Stimulated activated naive CD8-positive, alpha-beta T cell treated with anti-CD3 and anti-CD28 coated beads, Interleukin-15, Interleukin-2, amounts not matched to agents 100 ng/mL and 50 ng/mL, for 24 hours (primary cell): ENCODE results near the gene MTIF3.

Experiments
- H3K27ac Mint-ChIP-seq: one replicate; pipeline ENCODE4 v1.8.0; 2021; ENCODE audit warnings: mild to moderate bottlenecking, mixed read lengths
- H3K27me3 Mint-ChIP-seq: one replicate; pipeline ENCODE4 v1.8.0; 2021; ENCODE audit warnings: mixed read lengths
- H3K36me3 Mint-ChIP-seq: one replicate; pipeline ENCODE4 v1.8.0; 2021; ENCODE audit warnings: low read depth, mixed read lengths
- H3K4me1 Mint-ChIP-seq: one replicate; pipeline ENCODE4 v1.8.0; 2021; ENCODE audit warnings: low read depth, mixed read lengths
- H3K4me3 Mint-ChIP-seq: one replicate; pipeline ENCODE4 v1.8.0; 2021; ENCODE audit warnings: mild to moderate bottlenecking, mixed read lengths
- H3K9me3 Mint-ChIP-seq: one replicate; pipeline ENCODE4 v1.8.0; 2021; ENCODE audit warnings: mixed read lengths

Gene MTIF3

GRCh38 chr13:27472441-27472840 lies 22.1 kb upstream of the MTIF3 start:
- Mint-ChIP-seq H3K9me3 (no peaks in the 10 kb centered on the region), H3K4me1 (peaks cover 14% of the 10 kb centered on the region), H3K36me3 (no peaks in the 10 kb centered on the region), H3K27me3 (no peaks in the 10 kb centered on the region), H3K27ac (no peak overlapping the region), H3K4me3 (no peak overlapping the region)

DNA sequence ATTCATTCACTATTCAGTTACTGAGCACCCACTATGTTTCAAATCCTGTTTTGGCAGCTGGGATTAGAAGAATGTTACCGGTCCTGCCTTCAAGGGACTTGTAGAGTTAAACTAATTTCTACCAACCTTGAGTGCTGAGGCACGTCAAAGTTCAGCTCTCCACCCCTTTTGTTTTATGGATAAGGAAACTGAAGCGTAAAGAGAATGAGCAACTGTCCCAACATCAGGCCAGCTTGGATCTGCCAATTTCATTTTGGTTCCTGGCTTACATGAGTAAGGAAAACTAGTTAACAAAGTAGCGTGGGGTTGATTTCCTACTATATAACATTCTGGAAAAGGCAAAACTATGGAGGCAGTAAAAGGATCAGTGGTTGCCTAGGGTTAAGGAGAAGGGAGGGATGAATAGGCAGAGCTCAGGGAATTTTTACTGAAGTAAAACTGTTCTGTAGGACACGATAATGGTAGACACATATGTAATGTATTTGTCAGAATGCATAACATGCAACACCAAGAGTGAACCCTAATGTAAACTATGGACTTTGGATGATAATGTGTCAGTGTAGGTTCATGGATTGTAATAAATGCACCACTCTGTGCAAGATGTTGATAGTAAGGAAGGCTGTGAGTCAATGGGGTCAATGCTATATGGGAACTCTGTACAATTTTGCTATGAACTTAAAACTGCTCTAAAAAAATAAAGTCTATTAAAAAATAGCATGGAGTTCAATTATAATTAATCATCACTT lies 19.9 kb upstream of the MTIF3 start:
- Mint-ChIP-seq H3K27ac (no peak overlapping the region), H3K27me3 (no peaks in the 10 kb centered on the region)

DNA sequence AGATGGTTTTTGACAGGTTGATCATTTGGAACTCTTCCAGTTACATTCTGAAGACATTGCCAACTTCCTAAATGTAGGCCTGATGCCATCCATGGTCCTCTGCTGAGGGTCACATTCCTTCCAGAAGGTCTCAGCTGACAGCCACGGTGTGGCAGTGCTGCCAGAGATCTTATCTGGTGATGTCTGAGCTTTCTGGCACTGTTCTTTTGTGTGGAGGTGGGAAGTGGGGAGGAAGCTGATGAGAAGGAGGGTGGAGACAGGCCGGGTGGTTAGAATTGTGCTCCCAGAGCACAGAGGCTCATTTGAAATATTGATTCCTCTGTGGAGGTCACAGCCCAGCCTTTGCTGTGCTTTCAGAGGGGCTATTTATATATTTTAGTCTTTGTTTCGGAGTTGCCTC lies 16.1 kb upstream of the MTIF3 start:
- Mint-ChIP-seq H3K9me3 (no peaks in the 10 kb centered on the region), H3K4me3 (no peak overlapping the region), H3K27ac (no peak overlapping the region), H3K36me3 (no peaks in the 10 kb centered on the region), H3K4me1 (no peaks in the 10 kb centered on the region), H3K27me3 (no peaks in the 10 kb centered on the region)

More for the DNA sequence above, 19.9 kb upstream of the MTIF3 start:
- Mint-ChIP-seq H3K9me3 (no peaks in the 10 kb centered on the region), H3K4me1 (peaks cover 5% of the 10 kb centered on the region), H3K36me3 (no peaks in the 10 kb centered on the region), H3K4me3 (no peak overlapping the region)

DNA sequence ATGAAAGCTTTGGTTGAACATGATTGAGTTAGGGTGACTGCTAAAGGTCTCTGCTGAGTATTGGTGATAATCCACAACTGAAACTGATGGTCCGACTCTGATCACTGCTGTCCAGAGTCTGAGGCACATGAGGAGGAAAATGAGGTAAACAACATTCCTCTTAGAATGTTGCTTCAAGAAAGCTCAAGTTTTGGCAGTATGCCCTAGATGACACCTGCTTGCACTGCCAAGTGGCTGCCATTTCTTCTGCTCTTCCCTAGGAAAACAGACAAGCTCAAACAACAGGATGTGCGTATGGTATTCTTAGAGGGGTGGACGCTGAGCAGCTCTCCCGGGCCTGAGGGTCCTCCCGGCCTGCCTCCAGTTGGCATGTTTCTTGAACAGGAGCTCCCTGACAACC lies 15.2 kb upstream of the MTIF3 start:
- Mint-ChIP-seq H3K4me3 (no peak overlapping the region), H3K4me1 (no peaks in the 10 kb centered on the region), H3K27me3 (no peaks in the 10 kb centered on the region), H3K36me3 (no peaks in the 10 kb centered on the region), H3K9me3 (no peaks in the 10 kb centered on the region), H3K27ac (no peak overlapping the region)

DNA sequence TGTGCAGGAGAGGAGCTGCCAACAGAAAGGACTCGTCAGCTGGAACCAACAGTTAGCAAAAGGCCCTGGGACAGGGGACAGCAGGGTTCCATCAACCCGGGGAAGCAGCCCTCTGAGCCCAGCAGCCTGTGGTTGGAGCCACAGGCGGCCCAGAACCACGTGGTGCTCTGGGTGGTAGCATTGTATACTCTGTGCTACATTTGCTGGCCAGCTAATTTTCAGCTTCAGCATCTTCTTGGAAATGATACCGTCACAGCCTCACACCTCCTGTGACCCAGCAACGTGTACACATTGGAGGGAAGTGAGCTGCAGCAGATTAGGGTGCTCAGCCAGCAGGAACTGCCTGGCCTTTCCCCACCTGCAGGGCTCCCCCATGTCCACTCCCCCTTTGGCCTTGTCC lies 13.1 kb upstream of the MTIF3 start:
- Mint-ChIP-seq H3K4me1 (no peaks in the 10 kb centered on the region), H3K4me3 (no peak overlapping the region), H3K9me3 (no peaks in the 10 kb centered on the region), H3K27me3 (no peaks in the 10 kb centered on the region), H3K27ac (no peak overlapping the region), H3K36me3 (no peaks in the 10 kb centered on the region)

GRCh38 chr13:27461940-27462584 lies 11.7 kb upstream of the MTIF3 start:
- Mint-ChIP-seq H3K9me3 (no peaks in the 10 kb centered on the region), H3K36me3 (no peaks in the 10 kb centered on the region), H3K4me3 (no peak overlapping the region), H3K27me3 (no peaks in the 10 kb centered on the region), H3K27ac (no peak overlapping the region), H3K4me1 (no peaks in the 10 kb centered on the region)

GRCh38 chr13:27455331-27455855 lies 5.0 kb upstream of the MTIF3 start:
- H3K9me3 Mint-ChIP-seq = no peaks in the 10 kb centered on the region
- peak overlapping the region; percentile 85 for H3K4me3 Mint-ChIP-seq
- no peaks in the 10 kb centered on the region for H3K27me3 Mint-ChIP-seq
- H3K27ac Mint-ChIP-seq = peak overlapping the region; percentile 96
- peaks cover 21% of the 10 kb centered on the region for H3K4me1 Mint-ChIP-seq
- H3K36me3 Mint-ChIP-seq = no peaks in the 10 kb centered on the region

GRCh38 chr13:27450921-27451471 lies 632 bp upstream of the MTIF3 start:
- Mint-ChIP-seq H3K4me3 (peak overlapping the region; percentile 91), H3K9me3 (no peaks in the 10 kb centered on the region), H3K27ac (peak overlapping the region; percentile 97), H3K36me3 (peaks cover 4% of the 10 kb centered on the region), H3K4me1 (peaks cover 52% of the 10 kb centered on the region), H3K27me3 (no peaks in the 10 kb centered on the region)

DNA sequence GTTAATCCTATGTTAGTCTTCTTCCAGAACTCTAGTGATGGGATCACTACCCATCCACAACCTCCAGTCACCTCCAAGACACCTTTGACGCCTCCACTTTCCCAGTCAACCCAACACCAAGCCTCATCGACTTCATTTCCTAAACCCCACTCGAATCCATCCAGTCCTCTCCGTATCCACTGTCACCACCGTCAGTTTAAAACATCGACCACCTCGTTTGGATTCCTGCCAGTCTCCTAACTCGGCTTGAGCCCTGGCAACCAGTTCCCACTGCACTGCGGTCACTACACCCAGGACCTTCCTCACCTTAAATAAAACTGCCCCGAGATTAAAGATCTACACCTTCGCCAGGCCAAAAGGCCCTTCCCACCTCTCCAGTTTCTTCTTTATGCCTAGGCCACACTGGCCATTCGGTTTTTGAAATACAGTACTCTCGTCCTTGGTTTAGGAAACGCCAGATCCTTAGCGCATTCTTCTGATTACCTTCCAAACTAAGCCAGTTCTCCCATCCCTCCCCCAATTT lies 1.2 kb downstream of the MTIF3 start:
- Mint-ChIP-seq H3K27ac (peak overlapping the region; percentile 97), H3K9me3 (no peaks in the 10 kb centered on the region), H3K4me1 (peaks cover 55% of the 10 kb centered on the region), H3K27me3 (no peaks in the 10 kb centered on the region), H3K36me3 (peaks cover 4% of the 10 kb centered on the region), H3K4me3 (peak overlapping the region; percentile 91)

- peak overlapping the region; percentile 97 for H3K27ac Mint-ChIP-seq
- peaks cover 4% of the 10 kb centered on the region for H3K36me3 Mint-ChIP-seq
- no peaks in the 10 kb centered on the region for H3K27me3 Mint-ChIP-seq
- peaks cover 55% of the 10 kb centered on the region for H3K4me1 Mint-ChIP-seq
- H3K4me3 Mint-ChIP-seq = peak overlapping the region; percentile 37
- H3K9me3 Mint-ChIP-seq = no peaks in the 10 kb centered on the region
These were observed 2.1 kb downstream of the MTIF3 start for GRCh38 chr13:27448308-27448707.

GRCh38 chr13:27446986-27447583 lies 3.3 kb downstream of the MTIF3 start:
- Mint-ChIP-seq H3K27ac (peak overlapping the region; percentile 73), H3K9me3 (no peaks in the 10 kb centered on the region), H3K4me1 (peaks cover 65% of the 10 kb centered on the region)

GRCh38 chr13:27442797-27443196 lies 7.6 kb downstream of the MTIF3 start:
- peaks cover 60% of the 10 kb centered on the region for H3K4me1 Mint-ChIP-seq
- H3K4me3 Mint-ChIP-seq = peak overlapping the region; percentile 54
- no peaks in the 10 kb centered on the region for H3K9me3 Mint-ChIP-seq
- no peaks in the 10 kb centered on the region for H3K27me3 Mint-ChIP-seq
- peaks cover 21% of the 10 kb centered on the region for H3K36me3 Mint-ChIP-seq
- peak overlapping the region; percentile 56 for H3K27ac Mint-ChIP-seq

More at GRCh38 chr13:27446986-27447583, 3.3 kb downstream of the MTIF3 start:
- H3K4me3 Mint-ChIP-seq = peak overlapping the region; percentile 70
- H3K27me3 Mint-ChIP-seq = no peaks in the 10 kb centered on the region
- peaks cover 11% of the 10 kb centered on the region for H3K36me3 Mint-ChIP-seq

DNA sequence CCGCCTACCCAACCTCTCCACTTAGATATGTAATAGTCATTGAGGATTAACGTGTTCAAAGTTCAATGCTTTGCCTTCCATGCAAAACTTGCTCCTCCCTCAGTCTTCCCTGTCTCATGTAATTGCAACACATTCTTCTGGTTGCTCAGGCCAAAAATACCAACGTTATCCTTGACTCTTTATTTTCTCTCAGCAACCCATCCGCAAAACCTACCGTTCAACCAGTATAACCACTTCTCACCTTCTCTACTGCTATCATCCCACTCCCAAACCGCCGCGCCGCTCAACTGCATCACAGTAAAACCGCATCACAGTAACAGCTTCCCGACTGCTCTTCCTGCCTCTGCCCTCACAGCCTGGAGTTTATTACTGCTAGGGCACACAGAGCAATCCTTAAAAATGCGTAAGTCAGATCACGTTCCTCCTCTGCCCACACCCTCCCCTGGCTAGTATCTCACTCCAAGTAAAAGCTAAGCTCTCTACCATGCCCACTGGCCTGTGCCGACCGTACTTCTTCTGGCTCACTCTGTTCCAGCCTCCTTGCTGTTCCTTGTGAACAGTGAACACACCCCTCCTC lies 8.2 kb downstream of the MTIF3 start:
- H3K27me3 Mint-ChIP-seq = no peaks in the 10 kb centered on the region
- H3K4me1 Mint-ChIP-seq = peaks cover 56% of the 10 kb centered on the region
- peak overlapping the region; percentile 54 for H3K4me3 Mint-ChIP-seq
- H3K9me3 Mint-ChIP-seq = no peaks in the 10 kb centered on the region
- peaks cover 28% of the 10 kb centered on the region for H3K36me3 Mint-ChIP-seq
- peak overlapping the region; percentile 56 for H3K27ac Mint-ChIP-seq

GRCh38 chr13:27440408-27440807 lies 10.0 kb downstream of the MTIF3 start:
- peaks cover 40% of the 10 kb centered on the region for H3K36me3 Mint-ChIP-seq
- H3K27ac Mint-ChIP-seq = no peak overlapping the region
- no peak overlapping the region for H3K4me3 Mint-ChIP-seq
- H3K27me3 Mint-ChIP-seq = no peaks in the 10 kb centered on the region
- H3K9me3 Mint-ChIP-seq = no peaks in the 10 kb centered on the region
- H3K4me1 Mint-ChIP-seq = peaks cover 41% of the 10 kb centered on the region
